T-helper 2 cell treated with Interferon-gamma antibody and Interleukin-4, amounts not matched to agents 100 ng/mL and 5 ng/mL, for 36 hours (primary cell): ENCODE measurements around the gene CRB3. TPM values are rescaled to one million over a fixed set of nuclear protein-coding genes. Genes with fewer than 3 reads are reported as not detected.

Experiments used
- intact Hi-C: fragments of 100-400 bp; cut with micrococcal nuclease; formaldehyde crosslinking; loops from one replicate; pipeline ENCODE4 v1.15.1; 2023
- total RNA-seq: library from RNA; stranded (reverse); gene quantifications from 2 replicates; pipeline ENCODE4 v1.2.3, GENCODE V29; 2022

The CRB3 gene
- total RNA-seq, 1 donor from 2014 or later, result 0.32 TPM

DNA sequence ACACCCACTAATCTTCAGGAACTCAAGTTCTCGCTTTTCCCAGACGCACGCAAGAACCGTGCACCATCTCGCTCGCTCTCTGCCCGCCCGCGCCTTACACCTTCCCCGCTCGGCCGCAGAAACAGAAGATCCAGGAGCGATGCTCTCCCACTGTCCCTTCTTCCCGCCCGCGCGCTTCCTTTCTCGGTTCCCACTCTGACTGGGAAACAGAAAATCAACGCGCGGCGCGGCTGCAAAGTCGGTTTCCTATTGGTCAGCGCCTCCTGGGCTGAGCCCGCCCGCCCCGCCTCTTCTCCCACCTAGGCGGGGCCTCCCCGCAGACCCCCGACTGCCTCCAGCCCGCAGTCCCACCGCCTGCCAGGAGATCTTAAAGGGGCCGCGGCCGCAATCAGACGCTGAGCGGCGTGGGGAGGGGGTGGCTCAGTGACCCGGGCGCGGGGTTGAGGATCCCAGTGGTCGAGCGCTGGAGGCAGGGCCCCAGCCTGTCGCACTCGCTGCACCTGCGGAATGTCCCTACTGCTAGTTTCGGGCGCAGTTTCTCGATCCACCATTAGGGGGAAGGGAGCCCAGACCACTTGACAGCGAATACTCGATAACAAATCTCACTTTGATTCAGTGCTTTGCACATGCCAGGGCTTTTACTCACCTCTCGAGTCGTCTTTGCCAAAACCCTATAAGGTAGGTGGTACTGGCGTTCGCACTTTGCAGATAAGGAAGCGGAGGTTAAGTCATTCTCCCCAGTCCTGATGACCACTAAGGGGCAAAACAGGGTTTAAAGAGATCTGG, 3.8 kb upstream of the CRB3 start:
- intact Hi-C loops, result loop anchor here (1.0 to 2.0 kb wide), 6 partner anchors 21 to 99 kb away; partner anchors contain the start of genes CLPP, DENND1C and GTF2F1

DNA sequence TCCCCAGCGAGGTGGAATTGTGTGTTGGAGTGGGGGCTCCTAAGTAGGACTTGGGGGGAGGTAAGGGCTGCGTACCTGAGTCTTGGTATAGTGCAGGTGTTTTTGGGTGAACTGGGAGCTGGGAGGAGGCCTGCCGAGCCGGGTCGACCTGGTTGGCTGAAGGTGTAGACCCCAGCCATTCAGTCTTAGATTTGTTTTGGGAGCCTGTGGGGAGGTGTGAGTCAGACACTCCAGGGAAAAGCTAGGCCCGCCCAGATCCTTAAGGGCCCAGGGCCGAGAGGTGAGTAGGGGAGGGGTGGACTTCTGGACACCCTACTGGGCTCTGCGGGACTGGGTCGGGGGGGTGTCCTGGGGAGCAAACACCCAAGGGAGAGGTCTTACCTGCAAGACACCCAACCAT, 935 bp downstream of the CRB3 start:
- intact Hi-C loops, result no loop called here

DNA sequence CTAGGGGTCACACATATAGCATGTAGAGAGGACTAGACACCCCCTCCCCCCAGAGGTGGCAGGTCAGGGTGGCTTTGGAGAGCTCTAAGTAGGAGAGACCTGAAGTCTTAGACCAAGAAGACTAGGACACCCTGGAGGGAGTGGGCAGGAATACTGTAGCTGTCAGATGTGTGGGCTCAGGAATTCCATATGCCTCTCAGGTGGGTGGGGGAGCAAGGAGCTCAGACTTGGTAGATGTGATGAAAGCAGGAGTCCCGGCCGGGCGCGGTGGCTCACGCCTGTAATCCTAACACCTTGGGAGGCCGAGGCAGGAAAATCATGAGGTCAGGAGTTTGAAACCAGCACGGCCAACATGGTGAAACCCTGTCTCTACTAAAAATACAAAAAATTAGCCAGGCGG, 1.6 kb downstream of the CRB3 start:
- intact Hi-C loops, result no loop called here

DNA sequence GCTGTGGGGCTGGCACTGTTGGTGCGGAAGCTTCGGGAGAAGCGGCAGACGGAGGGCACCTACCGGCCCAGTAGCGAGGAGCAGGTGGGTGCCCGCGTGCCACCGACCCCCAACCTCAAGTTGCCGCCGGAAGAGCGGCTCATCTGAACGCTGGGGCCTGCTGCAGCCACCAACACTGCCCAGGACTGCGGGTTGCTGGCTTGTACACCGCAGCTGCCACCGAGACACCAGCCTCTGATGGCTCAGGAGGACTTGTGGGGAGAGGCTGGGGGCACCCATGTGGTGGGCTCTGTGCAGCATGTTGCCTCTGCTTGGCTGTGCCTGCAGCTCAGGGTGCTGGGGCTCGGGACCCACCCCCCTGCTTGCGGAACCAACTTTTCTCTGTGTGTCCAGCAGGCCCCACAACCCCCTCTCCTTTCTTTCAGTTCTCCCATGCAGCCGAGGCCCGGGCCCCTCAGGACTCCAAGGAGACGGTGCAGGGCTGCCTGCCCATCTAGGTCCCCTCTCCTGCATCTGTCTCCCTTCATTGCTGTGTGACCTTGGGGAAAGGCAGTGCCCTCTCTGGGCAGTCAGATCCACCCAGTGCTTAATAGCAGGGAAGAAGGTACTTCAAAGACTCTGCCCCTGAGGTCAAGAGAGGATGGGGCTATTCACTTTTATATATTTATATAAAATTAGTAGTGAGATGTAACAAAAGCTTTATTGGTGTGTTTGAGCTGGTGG, 2.6 kb downstream of the CRB3 start:
- intact Hi-C loops, result no loop called here

DNA sequence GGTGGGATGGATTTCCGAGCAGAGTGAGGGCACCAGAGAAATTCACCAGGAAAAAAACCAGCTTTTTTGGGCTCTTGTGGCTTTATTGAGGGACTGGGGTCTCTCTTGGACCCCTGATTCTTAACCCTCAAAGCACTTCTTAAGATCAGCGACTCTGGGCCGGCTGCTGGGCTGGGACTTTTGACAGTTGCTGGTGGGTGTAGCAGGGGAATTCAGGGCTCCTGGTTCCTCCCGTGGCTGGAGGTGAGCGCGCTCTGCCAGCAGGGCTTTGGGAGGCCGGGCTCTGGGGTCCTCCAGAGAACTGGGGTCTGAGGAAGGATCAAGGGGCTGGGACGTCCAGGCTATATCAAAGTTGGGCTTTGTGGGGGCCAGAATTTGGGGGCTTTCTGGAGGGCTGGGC, 3.3 kb downstream of the CRB3 start:
- intact Hi-C loops, result no loop called here

DNA sequence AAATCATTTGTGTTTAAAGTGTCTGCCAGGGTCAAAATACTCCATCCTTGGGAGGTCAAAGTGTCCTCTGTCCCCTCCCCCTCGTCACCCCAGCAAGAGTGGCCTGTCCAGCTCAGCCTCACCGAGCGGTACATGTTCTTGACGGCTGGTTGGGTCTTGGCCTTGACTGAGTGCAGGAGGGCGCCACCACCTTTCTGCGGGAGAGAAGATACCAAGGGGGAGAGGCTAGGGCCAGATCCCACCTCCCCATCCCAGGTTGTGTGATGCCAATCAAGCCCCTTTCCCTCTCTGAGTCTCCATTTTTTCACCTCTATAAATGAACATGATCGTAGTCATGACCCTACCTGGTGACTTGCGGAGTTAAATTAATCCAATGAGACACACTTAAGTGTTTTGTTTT, 6.1 kb downstream of the CRB3 start:
- intact Hi-C loops, result no loop called here

DNA sequence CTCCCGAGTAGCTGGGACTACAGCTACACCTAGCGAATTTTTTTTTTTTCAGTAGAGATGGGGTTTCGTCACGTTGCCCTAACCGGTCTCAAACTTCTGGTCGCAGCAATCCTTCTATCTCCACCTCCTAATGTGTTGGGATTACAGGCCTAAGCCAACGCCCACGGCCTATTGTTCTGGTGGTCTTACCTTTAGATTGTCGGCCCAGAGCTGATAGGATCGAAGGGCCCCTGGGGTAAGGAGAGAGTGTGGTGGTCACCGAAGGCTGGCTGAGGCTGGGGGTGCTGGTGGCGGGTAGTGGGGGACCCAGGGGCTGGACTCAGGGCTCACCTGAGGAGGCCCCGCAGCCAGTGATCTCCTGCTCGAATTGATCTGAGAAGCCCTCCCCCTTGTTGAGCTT, 7.0 kb downstream of the CRB3 start:
- intact Hi-C loops, result no loop called here

DNA sequence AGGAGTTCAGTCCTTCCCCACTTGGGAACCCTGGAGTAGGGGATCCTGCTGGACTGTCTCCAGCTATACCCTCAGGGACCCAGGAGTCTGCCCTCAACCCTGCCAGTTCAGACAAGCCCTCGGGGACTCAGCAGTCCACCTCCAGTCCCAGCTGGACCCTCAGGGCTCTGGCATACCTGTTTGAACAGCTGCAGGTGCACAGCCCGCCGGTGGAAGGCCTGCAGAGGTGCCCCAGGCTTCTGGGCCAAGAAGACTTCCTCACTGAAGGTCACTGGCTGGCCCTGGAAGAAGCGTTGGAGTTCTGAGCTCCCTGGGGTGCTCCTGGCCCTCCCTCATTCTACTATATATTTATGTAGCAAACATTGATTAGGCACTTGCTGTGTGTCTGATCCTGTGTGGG, 8.6 kb downstream of the CRB3 start:
- intact Hi-C loops, result no loop called here

DNA sequence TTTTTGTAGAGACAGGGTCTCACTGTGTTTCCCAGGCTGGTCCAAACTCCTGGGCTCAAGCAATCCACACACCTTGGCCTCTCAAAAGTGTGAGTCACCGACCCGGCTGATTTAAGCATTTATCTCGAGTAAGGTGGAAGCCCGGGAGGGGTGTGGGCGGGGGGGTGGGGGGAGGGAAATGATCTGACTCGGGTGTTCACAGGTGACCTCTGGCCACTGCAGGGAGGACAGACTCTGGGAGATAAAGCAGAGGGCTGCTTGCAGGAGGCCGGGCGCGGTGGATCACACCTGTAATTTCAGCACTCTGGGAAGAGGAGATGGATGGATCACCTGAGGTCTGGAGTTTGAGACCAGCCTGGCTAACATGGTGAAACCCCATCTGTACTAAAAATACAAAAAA, 9.6 kb downstream of the CRB3 start:
- intact Hi-C loops, result no loop called here

DNA sequence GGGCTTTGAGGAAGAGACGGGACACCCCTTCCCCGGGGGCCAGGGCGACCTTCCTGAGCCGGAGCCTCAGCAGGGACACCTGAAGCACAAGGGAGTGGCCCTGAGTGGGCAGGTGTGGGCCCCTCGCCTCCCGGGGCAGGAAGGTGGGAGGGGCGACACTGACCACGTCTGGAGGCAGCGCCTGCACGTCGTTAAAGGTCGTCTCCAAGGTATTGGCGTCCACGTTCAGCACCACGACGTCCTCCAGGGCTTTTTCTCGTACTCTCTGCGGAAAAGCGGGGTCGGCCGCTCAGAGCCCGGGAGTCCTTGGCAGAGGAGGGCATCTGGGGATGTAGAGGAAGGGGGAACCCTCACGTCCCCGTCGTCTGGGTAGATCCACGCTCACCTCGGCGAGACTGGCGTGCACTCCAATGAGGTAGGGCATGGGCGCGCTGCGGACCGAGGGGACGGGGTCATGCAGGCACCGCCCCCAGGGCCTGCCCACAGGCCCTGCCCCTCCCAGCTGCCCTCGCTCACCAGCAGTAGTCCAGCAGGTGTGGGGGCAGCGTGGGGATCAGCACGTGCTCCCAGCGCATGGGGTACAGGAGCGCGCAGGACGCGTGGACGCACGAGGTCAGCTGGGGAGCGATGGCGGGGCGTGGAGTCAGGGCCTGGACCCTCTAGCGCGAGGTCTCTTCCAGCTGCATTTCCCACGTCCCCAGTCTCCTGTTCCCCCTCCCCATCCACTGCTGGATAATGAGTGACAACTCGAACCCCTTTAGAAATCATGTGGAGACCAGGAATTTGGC, 11.4 kb downstream of the CRB3 start:
- intact Hi-C loops, result no loop called here

DNA sequence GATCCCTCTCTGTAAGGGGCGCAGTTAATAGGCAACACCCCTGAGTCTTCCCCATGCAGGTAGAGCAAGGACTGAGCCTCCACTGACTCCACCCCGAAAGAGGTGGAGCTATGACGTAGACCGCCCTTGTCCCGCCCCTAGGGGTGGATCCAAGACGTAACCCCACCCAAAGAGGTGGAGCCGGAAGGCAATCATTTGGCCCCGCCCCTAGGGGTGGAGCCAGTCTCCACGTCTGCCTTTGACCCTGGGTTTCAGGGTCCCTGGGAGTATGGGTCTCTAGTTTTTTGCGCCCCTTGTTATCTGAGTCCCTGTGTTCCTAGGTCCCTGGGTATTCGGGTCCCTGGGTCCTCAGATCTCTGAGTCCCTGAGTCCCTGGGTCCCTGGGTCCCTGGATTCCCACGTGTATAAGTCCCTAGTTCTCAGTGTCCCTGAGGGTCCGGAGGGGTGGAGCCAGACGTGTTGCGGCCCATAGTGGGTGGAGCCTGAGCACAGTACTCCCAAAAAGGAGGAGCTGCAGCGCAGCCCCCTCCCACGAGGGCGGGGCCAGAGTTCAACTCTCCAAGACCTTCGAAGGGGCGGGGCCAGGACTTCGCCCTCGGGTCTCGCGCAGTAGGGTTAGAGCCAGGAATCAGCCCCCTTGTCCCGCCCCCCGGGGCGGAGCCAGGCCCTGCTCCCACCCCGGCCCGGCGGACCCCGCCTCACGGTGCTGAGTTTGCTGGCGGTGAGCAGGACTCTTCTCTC, 12.3 kb downstream of the CRB3 start:
- intact Hi-C loops, result no loop called here

DNA sequence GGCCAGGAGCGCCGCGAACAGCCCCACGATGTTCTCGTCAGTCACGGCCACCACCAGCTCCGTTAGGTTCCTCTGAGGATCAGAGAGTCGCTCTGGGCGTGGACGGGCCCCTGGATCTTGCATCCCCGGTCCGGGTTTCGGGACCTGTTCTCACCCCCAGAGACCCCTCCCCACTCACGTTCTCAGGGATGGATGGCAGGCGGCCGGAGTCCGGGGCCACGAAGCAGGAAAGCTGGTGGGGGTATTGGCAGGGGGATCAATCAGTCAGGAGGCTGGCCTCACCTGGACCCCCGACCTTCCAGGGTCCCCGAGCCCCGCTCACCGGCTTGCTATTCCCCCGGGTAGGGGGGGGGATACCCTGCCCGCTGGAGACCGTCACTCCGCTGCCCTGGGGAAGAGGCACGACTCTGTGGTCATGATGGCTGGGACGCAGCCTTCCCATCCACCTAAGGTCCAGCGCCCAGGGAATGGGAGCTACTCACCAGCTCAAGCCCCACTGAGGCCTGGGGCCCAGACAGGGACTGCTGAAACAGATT, 12.9 kb downstream of the CRB3 start:
- intact Hi-C loops, result no loop called here

DNA sequence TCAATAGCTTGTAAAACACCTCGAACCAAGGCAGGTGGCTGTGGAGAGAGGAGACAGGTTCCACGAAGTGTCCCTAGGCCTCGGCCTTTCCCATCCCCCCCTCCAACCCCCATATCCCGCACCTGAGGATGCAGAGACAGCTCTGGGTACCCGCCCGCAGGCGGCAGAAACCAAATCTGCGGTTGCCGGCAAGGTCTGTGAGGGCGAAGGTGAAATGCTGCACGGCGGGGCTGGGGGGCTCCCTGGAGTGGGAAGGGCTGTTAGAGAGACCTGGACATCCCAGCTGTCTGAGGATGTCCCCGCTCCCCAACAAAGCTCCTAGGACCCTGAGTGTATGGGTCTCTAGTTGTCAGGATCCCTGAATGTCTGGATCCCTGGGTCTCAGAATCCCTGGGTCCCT, 14.7 kb downstream of the CRB3 start:
- intact Hi-C loops, result no loop called here

DNA sequence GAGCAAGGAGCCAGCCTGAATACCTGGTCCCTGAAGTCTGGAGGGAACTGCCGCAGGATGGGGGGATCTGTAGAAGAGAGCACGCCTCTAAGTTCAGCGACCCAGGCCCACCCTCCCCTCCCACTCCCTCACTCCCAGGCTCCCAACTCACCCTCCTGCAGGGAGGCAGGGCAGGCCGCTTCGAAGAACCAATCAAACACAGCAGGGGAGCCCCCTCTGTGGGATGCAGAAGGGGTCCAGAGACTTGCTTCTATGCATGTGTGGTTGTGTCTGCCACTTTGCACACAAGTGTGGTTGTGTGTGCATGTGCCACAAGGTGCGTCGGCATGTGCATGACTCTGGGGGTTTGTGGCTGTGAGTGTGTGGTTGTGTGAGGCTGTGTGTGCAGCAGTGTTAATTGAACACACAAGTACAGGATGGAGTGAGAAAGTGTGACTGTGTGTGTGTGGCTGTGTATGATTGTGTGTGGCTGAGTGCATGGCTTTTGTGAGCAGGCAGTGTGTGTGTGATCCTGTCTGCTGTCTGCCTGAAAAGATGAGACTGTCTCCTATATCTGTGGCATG, 15.8 kb downstream of the CRB3 start:
- intact Hi-C loops, result loop anchor here (2.0 kb wide), 1 partner anchor 25 kb away; no protein-coding TSS in a partner anchor

DNA sequence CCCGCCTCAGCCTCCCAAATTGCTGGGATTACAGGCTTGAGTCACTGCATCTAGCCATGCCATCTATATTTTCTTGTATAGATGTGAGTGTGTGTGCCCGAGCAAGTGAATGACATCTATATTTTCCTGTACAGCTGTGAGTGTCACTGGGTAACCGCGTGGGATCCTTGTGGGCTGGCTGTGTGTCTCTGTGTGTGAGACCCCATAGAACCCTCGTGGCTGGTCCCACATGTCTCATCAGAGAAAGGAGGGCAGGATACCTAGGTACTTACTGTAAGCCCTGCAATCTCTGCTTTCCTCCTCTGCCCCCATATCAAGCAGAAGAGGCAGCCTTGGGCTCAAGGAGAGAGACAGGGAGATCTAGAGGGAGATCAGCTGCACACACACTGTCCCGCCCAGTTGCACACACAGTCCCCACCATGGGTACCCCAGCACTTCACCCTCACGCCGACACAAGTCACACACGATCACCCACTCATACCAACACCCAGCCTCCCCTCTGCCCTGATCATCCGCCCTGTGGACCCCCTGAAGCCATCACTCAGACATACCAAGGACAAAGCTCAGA, 16.9 kb downstream of the CRB3 start:
- intact Hi-C loops, result loop anchor here (1.0 to 2.0 kb wide), 2 partner anchors 21 to 24 kb away; no protein-coding TSS in a partner anchor

DNA sequence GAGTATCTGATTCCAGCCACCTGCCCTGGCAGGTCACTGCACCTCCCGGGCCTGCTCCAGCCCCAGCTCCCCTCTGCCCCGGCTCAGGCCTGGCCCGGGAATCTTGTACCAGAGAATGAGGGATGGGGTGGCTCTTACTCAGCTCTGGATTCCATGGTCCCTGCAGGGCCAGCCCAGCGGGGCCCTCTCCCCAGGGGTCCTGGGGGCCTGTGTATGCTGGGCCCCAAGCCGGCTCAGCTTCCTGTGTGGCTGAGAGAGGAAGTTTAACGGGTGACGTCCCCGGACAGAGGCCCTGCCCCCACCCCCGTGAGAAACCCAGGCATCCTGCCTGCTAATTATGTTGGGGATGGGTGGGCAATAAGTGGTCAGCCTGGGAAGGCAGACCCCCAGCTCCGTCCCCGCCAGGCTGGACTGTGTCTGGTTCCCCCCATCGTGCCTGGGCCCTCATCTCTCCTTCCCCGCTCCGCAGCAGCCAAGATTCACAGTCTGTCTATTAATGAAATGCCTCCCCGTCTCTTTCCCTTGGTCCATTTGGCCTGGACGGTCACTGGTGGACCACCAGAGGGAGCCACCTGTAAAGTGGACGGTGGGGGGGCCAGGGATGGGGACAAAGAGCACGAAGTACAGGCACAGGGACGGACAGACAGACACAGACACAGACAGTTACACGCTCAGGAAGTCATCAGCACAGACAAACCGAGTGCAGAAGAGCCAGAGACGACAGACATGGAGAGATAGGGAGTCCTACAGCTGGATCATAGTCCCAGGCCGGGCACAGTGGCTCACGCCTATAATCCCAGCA, 17.7 kb downstream of the CRB3 start, which contains the start of gene DENND1C:
TSS of gene DENND1C (minus strand) at position 247 of the 802 bp plus-strand sequence. CDS start at position 155, 92 bp downstream.
- intact Hi-C loops, result loop anchor here (1.0 to 2.0 kb wide), 2 partner anchors 21 to 23 kb away; no protein-coding TSS in a partner anchor

DNA sequence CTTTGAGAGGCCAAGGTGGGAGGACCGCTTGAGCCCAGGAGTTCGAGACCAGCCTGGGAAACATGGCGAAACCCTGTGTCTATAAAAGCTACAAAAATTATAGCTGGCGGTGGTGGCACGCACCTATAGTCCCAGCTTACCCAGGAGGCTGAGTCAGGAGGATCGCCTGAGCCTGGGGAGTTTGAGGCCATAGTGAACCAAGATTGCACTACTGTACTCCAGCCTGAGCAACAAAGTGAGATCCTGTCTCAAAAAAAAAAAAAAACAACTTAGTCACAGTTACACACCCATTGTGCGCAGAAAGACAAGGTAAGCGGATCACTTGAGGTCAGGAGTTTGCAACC, 18.2 kb downstream of the CRB3 start:
- intact Hi-C loops, result no loop called here

DNA sequence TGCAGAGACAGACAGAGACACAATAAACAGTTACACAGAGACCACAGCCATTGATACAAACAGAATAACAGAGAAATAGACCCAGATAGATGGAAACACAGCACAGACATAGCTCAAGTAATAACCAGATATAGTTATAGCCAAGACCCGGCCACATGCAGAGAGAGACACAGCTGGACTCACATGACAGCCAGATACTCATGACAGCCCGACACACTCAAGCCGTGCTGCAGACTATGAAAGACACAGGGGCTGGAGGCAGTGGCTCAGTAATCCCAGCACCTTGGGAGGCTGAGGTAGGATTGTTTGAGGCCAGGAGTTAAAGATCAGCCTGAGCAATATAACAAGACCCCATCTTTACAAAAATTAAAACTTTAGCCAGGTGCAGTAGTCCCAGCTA, 19.2 kb downstream of the CRB3 start:
- intact Hi-C loops, result no loop called here

DNA sequence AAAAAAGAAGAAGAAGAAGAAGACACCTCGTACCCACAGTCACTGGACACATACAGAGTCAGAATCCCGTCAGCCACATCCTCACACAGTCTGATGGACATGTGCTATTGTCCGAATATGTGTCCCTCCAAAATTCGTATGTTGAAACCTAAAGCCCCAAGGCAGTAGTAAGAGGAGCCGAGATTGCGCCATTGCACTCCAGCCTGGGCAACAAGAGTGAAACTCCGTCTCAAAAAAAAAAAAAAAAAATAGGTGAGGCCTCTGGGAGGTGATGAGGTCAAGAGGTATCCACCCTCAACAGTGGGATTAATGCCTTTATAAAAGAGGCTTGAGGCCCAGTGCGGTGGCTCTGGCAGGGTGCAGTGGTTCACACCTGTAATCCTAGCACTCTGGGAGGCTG, 20.2 kb downstream of the CRB3 start:
- intact Hi-C loops, result no loop called here
